Measurements from ENCODE around the gene DAG1. TPM values are rescaled to one million over a fixed set of nuclear protein-coding genes. Genes with fewer than 3 reads are reported as not detected.

DAG1 gene
- total and polyA plus RNA-seq, 10 of the 15 experiments (the other 5 are each of a cell fraction or from before 2014, with no cell fraction given), result 0.33 to 16.3 (median 9.2) TPM

GRCh38 chr3:49456466-49456865 lies 13.6 kb upstream of the DAG1 start:
- Histone ChIP-seq H3K9me3 (replicated peaks; ENCODE audit: control insufficient read depth, insufficient read depth, low read length) (no peaks in the 10 kb centered on the region), H2AFZ (ENCODE audit: control insufficient read depth, low read depth, low read length) (no peak overlapping the region), H3K27ac (ENCODE audit: control insufficient read depth, insufficient read depth) (no peak overlapping the region), H3K27me3 (replicated peaks in 1 of 2; ENCODE audit: control insufficient read depth in 2 of 2, insufficient read depth in 2 of 2, low read length in 1 of 2) (no peaks in the 10 kb centered on the region), H4K20me1 (ENCODE audit: control insufficient read depth, insufficient read depth) (no peaks in the 10 kb centered on the region), H3K36me3 (ENCODE audit: control insufficient read depth in 2 of 2, insufficient read depth in 2 of 2, low read length in 1 of 2) (no peaks in the 10 kb centered on the region), H3K4me2 (ENCODE audit: control insufficient read depth, insufficient read depth) (no peak overlapping the region), H3K79me2 (ENCODE audit: control insufficient read depth, insufficient read depth, low read length) (no peaks in the 10 kb centered on the region), H3K4me1 (ENCODE audit: control insufficient read depth, insufficient read depth, low read length) (peaks cover 2% of the 10 kb centered on the region; the same call in 1 of the 2 replicates), H3K9ac (ENCODE audit: control insufficient read depth, insufficient read depth, low read length) (no peak overlapping the region), H3K4me3 (no peak overlapping the region)
- 66% methylated on average over 3 of the region's 3 CpGs for WGBS (ENCODE audit: insufficient coverage, insufficient replicate concordance, low lambda C conversion rate, missing lambda C conversion rate)
- FAIRE-seq (no peak), ATAC-seq (no peak), DNase-seq (ENCODE audit: low read depth, low spot score) (no peak)
- SMC1A ChIA-PET (ENCODE audit: uncharacterized antibody, unreplicated experiment), result interaction anchor here (1.2 kb wide), 1 partner anchor 22 kb away, joined by 3 read pairs; no protein-coding TSS in a partner anchor
- TF ChIP-seq, protein P1, sequence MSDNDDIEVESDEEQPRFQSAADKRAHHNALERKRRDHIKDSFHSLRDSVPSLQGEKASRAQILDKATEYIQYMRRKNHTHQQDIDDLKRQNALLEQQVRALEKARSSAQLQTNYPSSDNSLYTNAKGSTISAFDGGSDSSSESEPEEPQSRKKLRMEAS (IDR thresholded peaks at IDR 0.05; ENCODE audit: low read depth, low read length), result no peak
- TF ChIP-seq CBFB (IDR thresholded peaks at IDR 0.05; ENCODE audit: low read depth), result no peak
- TF ChIP-seq MTA2 (IDR thresholded peaks at IDR 0.05; ENCODE audit: low read depth), result no peak
- in situ Hi-C loops (cut with MboI), result no loop called here
- BruUV-seq (replicated peaks), result no TSS peak
- RAD21 ChIA-PET (ENCODE audit: unreplicated experiment), result no interaction called here
- POLR2A ChIA-PET, result interaction anchor here (0.6 kb wide), 1 partner anchor 14 kb away, joined by 6 read pairs; the partner anchor contains the start of gene DAG1
- CTCF ChIA-PET, result no interaction called here
- intact Hi-C loops (cut with micrococcal nuclease; ENCODE audit: unreplicated experiment), result no loop called here

DNA sequence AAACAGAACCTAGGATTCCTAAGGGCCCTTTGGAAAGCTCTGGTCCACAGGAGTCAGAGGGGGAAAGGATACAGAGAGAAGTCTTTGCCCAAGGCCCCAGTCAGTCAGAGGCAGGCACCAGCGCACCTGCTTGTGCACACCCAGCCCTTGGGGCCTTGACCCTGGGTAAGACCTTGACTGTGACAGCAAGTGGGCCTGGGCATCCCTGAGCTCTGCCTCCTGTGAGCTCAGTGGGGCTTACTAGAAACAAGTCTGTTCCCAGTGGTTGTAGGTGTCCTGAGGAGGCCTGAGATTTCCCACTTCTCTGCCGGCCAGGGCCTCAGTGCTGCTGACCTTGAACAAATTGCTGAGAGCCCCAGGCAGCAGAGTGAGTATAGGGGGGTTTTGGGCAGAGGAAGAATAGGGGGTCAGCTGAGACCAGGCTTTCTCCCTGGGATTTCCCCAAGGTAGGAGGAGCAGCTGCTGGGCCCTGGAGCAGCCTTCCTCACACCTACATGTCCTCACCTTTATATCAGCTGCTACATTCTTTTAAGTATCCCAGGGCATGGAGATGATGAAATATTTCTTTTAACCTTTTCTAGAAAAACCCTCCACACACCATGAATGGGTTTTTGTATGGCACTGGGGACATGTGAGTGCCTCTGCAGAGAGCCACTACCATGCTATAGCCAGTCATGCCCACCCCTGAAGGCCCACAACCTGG lies 9.7 kb upstream of the DAG1 start:
- Histone ChIP-seq H3K36me3 (ENCODE audit: control insufficient read depth in 2 of 2, insufficient read depth in 2 of 2, low read length in 1 of 2) (no peaks in the 10 kb centered on the region), H3K79me2 (ENCODE audit: control insufficient read depth, insufficient read depth, low read length) (no peaks in the 10 kb centered on the region), H3K4me3 (no peak overlapping the region), H2AFZ (ENCODE audit: control insufficient read depth, low read depth, low read length) (no peak overlapping the region), H3K9me3 (replicated peaks; ENCODE audit: control insufficient read depth, insufficient read depth, low read length) (no peaks in the 10 kb centered on the region), H3K27me3 (replicated peaks in 1 of 2; ENCODE audit: control insufficient read depth in 2 of 2, insufficient read depth in 2 of 2, low read length in 1 of 2) (no peaks in the 10 kb centered on the region), H3K27ac (ENCODE audit: control insufficient read depth, insufficient read depth) (no peak overlapping the region), H3K4me2 (ENCODE audit: control insufficient read depth, insufficient read depth) (no peak overlapping the region), H3K9ac (ENCODE audit: control insufficient read depth, insufficient read depth, low read length) (no peak overlapping the region), H3K4me1 (ENCODE audit: control insufficient read depth, insufficient read depth, low read length) (peaks cover 5% of the 10 kb centered on the region; the same call in 1 of the 2 replicates), H4K20me1 (ENCODE audit: control insufficient read depth, insufficient read depth) (no peaks in the 10 kb centered on the region)
- ATAC-seq (peak; percentile 20; the same call in 2 of the 3 replicates), DNase-seq (ENCODE audit: low read depth, low spot score) (no peak), FAIRE-seq (no peak)
- ChIA-PET RAD21 (ENCODE audit: unreplicated experiment) (interaction anchor here (1.5 kb wide), 1 partner anchor 10 kb away, joined by 4 read pairs; the partner anchor contains the start of gene DAG1), SMC1A (ENCODE audit: uncharacterized antibody, unreplicated experiment) (interaction anchor here (0.8 to 1.8 kb wide), 4 partner anchors 11 to 290 kb away, joined by 3 to 7 read pairs (median 4); no protein-coding TSS in a partner anchor), CTCF (interaction anchor here (0.8 to 1.4 kb wide), 5 partner anchors 10 to 120 kb away, joined by 3 read pairs; no protein-coding TSS in a partner anchor), POLR2A (interaction anchor here (0.5 to 1.7 kb wide), 5 partner anchors 10 to 120 kb away, joined by 3 to 7 read pairs (median 3); partner anchors contain the start of gene DAG1)
- TF ChIP-seq SUPT20H (IDR thresholded peaks at IDR 0.05; ENCODE audit: borderline replicate concordance, control insufficient read depth, low read depth, low read length), result no peak
- TF ChIP-seq, protein P2, sequence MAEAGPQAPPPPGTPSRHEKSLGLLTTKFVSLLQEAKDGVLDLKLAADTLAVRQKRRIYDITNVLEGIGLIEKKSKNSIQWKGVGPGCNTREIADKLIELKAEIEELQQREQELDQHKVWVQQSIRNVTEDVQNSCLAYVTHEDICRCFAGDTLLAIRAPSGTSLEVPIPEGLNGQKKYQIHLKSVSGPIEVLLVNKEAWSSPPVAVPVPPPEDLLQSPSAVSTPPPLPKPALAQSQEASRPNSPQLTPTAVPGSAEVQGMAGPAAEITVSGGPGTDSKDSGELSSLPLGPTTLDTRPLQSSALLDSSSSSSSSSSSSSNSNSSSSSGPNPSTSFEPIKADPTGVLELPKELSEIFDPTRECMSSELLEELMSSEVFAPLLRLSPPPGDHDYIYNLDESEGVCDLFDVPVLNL (IDR thresholded peaks at IDR 0.05; ENCODE audit: low read depth, low read length), result no peak
- no peak for TF ChIP-seq SMC3 (IDR thresholded peaks at IDR 0.05; ENCODE audit: borderline replicate concordance, low read length)
- TF ChIP-seq POLR2A (IDR thresholded peaks at IDR 0.05; ENCODE audit: low read depth, low read length), result no peak
- TF ChIP-seq POLR2AphosphoS5 (IDR thresholded peaks at IDR 0.05; ENCODE audit: low read length), result no peak
- TF ChIP-seq IRF4 (IDR thresholded peaks at IDR 0.05; ENCODE audit: low read depth, low read length), result no peak
- TF ChIP-seq DPF2 (IDR thresholded peaks at IDR 0.05), result no peak
- no peak for TF ChIP-seq LARP7 (IDR thresholded peaks at IDR 0.05)
- TF ChIP-seq CHD4 (IDR thresholded peaks at IDR 0.05), result no peak
- TF ChIP-seq, protein P3, sequence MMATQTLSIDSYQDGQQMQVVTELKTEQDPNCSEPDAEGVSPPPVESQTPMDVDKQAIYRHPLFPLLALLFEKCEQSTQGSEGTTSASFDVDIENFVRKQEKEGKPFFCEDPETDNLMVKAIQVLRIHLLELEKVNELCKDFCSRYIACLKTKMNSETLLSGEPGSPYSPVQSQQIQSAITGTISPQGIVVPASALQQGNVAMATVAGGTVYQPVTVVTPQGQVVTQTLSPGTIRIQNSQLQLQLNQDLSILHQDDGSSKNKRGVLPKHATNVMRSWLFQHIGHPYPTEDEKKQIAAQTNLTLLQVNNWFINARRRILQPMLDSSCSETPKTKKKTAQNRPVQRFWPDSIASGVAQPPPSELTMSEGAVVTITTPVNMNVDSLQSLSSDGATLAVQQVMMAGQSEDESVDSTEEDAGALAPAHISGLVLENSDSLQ (IDR thresholded peaks at IDR 0.05), result no peak
- TF ChIP-seq RB1 (IDR thresholded peaks at IDR 0.05; ENCODE audit: borderline replicate concordance), result no peak
- TF ChIP-seq MEF2A (IDR thresholded peaks at IDR 0.05; ENCODE audit: insufficient read depth, low read depth, low read length), result no peak
- no TSS peak for BruUV-seq (replicated peaks)
- in situ Hi-C loops (cut with MboI), result no loop called here
- intact Hi-C loops (cut with micrococcal nuclease; ENCODE audit: unreplicated experiment), result no loop called here
- 97% methylated on average over 2 of the region's 2 CpGs for WGBS (ENCODE audit: insufficient coverage, insufficient replicate concordance, low lambda C conversion rate, missing lambda C conversion rate)

Measured in GM12878 (cell line).